Activated CD4-positive, alpha-beta memory T cell treated with anti-CD3 and anti-CD28 coated beads, Interleukin-2, amount 10 ng/mL, durations not matched to agents 7 days and 5 days (primary cell): ENCODE measurements around the gene KCNMA1. TPM values are rescaled to one million over a fixed set of nuclear protein-coding genes. Genes with fewer than 3 reads are reported as not detected.

Source experiments
- CTCF ChIA-PET: fragments of 350-600 bp; sonication (Branson Sonifier 250); formaldehyde crosslinking; loops from one replicate; lab custom pipeline; 2021; ENCODE audit warnings: antibody characterized with exemption, inconsistent platforms; lab: Charles Lee
- POLR2A ChIA-PET: fragments of 350-600 bp; sonication (Branson Sonifier 250); formaldehyde crosslinking; loops from one replicate; lab custom pipeline; 2021; ENCODE audit warnings: antibody characterized with exemption; lab: Charles Lee
- DNase-seq: peaks from one replicate; pipeline ENCODE4 v3.0.0-alpha.2; 2020
- H3K27ac Mint-ChIP-seq: one replicate; pipeline ENCODE4 v1.8.0; 2021; ENCODE audit warnings: mild to moderate bottlenecking, mixed read lengths
- H3K27me3 Mint-ChIP-seq: one replicate; pipeline ENCODE4 v1.8.0; 2021; ENCODE audit warnings: mixed read lengths
- H3K36me3 Mint-ChIP-seq: one replicate; pipeline ENCODE4 v1.8.0; 2021; ENCODE audit warnings: low read depth, mixed read lengths
- H3K4me1 Mint-ChIP-seq: one replicate; pipeline ENCODE4 v1.8.0; 2021; ENCODE audit warnings: mixed read lengths
- H3K4me3 Mint-ChIP-seq: one replicate; pipeline ENCODE4 v1.8.0; 2021; ENCODE audit warnings: mild to moderate bottlenecking, mixed read lengths
- H3K9me3 Mint-ChIP-seq: one replicate; pipeline ENCODE4 v1.8.0; 2021; ENCODE audit warnings: mixed read lengths
- total RNA-seq, 2 experiments: library from RNA; stranded (reverse); gene quantifications; one replicate each; pipeline ENCODE4 v1.2.3, GENCODE V29; 2021

The KCNMA1 gene
- total RNA-seq, 2 experiments from 2014 or later: 0.25 to 0.38 TPM

- no peaks in the 10 kb centered on the region for H3K36me3 Mint-ChIP-seq
- H3K27me3 Mint-ChIP-seq: no peaks in the 10 kb centered on the region
- ChIA-PET POLR2A (no interaction called here), CTCF (no interaction called here)
- H3K9me3 Mint-ChIP-seq: no peaks in the 10 kb centered on the region
- no peak overlapping the region for H3K4me3 Mint-ChIP-seq
- H3K4me1 Mint-ChIP-seq: no peaks in the 10 kb centered on the region
- H3K27ac Mint-ChIP-seq: no peak overlapping the region
- no peak for DNase-seq
Observed at GRCh38 chr10:77082601-77083252, 554.9 kb downstream of the KCNMA1 start.

GRCh38 chr10:77081481-77081891, 556.1 kb downstream of the KCNMA1 start:
- no peak overlapping the region for H3K4me3 Mint-ChIP-seq
- no peaks in the 10 kb centered on the region for H3K4me1 Mint-ChIP-seq
- no peak overlapping the region for H3K27ac Mint-ChIP-seq
- ChIA-PET CTCF (no interaction called here), POLR2A (no interaction called here)
- no peaks in the 10 kb centered on the region for H3K36me3 Mint-ChIP-seq
- H3K27me3 Mint-ChIP-seq: no peaks in the 10 kb centered on the region
- no peak for DNase-seq
- H3K9me3 Mint-ChIP-seq: no peaks in the 10 kb centered on the region

GRCh38 chr10:77080361-77081027, 557.1 kb downstream of the KCNMA1 start:
- no peaks in the 10 kb centered on the region for H3K27me3 Mint-ChIP-seq
- no peak for DNase-seq
- H3K9me3 Mint-ChIP-seq: no peaks in the 10 kb centered on the region
- no peak overlapping the region for H3K4me3 Mint-ChIP-seq
- H3K4me1 Mint-ChIP-seq: no peaks in the 10 kb centered on the region
- H3K27ac Mint-ChIP-seq: no peak overlapping the region
- POLR2A ChIA-PET: no interaction called here
- CTCF ChIA-PET: no interaction called here
- no peaks in the 10 kb centered on the region for H3K36me3 Mint-ChIP-seq

- Mint-ChIP-seq H3K36me3 (no peaks in the 10 kb centered on the region), H3K9me3 (no peaks in the 10 kb centered on the region), H3K4me3 (no peak overlapping the region), H3K4me1 (no peaks in the 10 kb centered on the region), H3K27me3 (no peaks in the 10 kb centered on the region), H3K27ac (no peak overlapping the region)
- DNase-seq: no peak
- POLR2A ChIA-PET: no interaction called here
- CTCF ChIA-PET: no interaction called here
Observed at GRCh38 chr10:77079592-77080300, 557.9 kb downstream of the KCNMA1 start.

GRCh38 chr10:77077316-77077945, 560.2 kb downstream of the KCNMA1 start:
- Mint-ChIP-seq H3K4me1 (no peaks in the 10 kb centered on the region), H3K36me3 (no peaks in the 10 kb centered on the region), H3K4me3 (no peak overlapping the region), H3K9me3 (no peaks in the 10 kb centered on the region), H3K27me3 (no peaks in the 10 kb centered on the region), H3K27ac (no peak overlapping the region)
- ChIA-PET CTCF (no interaction called here), POLR2A (no interaction called here)
- DNase-seq: no peak

- Mint-ChIP-seq H3K27ac (no peak overlapping the region), H3K27me3 (no peaks in the 10 kb centered on the region), H3K4me3 (no peak overlapping the region), H3K9me3 (no peaks in the 10 kb centered on the region), H3K4me1 (no peaks in the 10 kb centered on the region), H3K36me3 (no peaks in the 10 kb centered on the region)
- DNase-seq: no peak
- POLR2A ChIA-PET: no interaction called here
- CTCF ChIA-PET: no interaction called here
Observed at GRCh38 chr10:77075926-77076325, 561.7 kb downstream of the KCNMA1 start.

- ChIA-PET CTCF (no interaction called here), POLR2A (no interaction called here)
- no peak for DNase-seq
- H3K36me3 Mint-ChIP-seq: no peaks in the 10 kb centered on the region
- no peak overlapping the region for H3K4me3 Mint-ChIP-seq
- H3K27me3 Mint-ChIP-seq: no peaks in the 10 kb centered on the region
- H3K9me3 Mint-ChIP-seq: no peaks in the 10 kb centered on the region
- H3K27ac Mint-ChIP-seq: no peak overlapping the region
- no peaks in the 10 kb centered on the region for H3K4me1 Mint-ChIP-seq
Observed at GRCh38 chr10:77074104-77074624, 563.4 kb downstream of the KCNMA1 start.

- ChIA-PET CTCF (no interaction called here), POLR2A (no interaction called here)
- H3K27me3 Mint-ChIP-seq: no peaks in the 10 kb centered on the region
- no peaks in the 10 kb centered on the region for H3K4me1 Mint-ChIP-seq
- H3K36me3 Mint-ChIP-seq: no peaks in the 10 kb centered on the region
- no peak for DNase-seq
- no peak overlapping the region for H3K4me3 Mint-ChIP-seq
- H3K27ac Mint-ChIP-seq: no peak overlapping the region
- no peaks in the 10 kb centered on the region for H3K9me3 Mint-ChIP-seq
Observed at GRCh38 chr10:77073663-77073960, 564.0 kb downstream of the KCNMA1 start.

GRCh38 chr10:77072836-77073662, 564.6 kb downstream of the KCNMA1 start:
- DNase-seq: no peak
- Mint-ChIP-seq H3K9me3 (no peaks in the 10 kb centered on the region), H3K4me1 (no peaks in the 10 kb centered on the region), H3K4me3 (no peak overlapping the region), H3K27ac (no peak overlapping the region), H3K36me3 (no peaks in the 10 kb centered on the region), H3K27me3 (no peaks in the 10 kb centered on the region)
- ChIA-PET CTCF (no interaction called here), POLR2A (no interaction called here)

- Mint-ChIP-seq H3K27ac (no peak overlapping the region), H3K4me3 (no peak overlapping the region), H3K9me3 (no peaks in the 10 kb centered on the region), H3K4me1 (no peaks in the 10 kb centered on the region), H3K36me3 (no peaks in the 10 kb centered on the region), H3K27me3 (no peaks in the 10 kb centered on the region)
- ChIA-PET POLR2A (no interaction called here), CTCF (no interaction called here)
- DNase-seq: no peak
Observed at GRCh38 chr10:77072361-77072835, 565.2 kb downstream of the KCNMA1 start.

GRCh38 chr10:77071956-77072355, 565.7 kb downstream of the KCNMA1 start:
- no peak for DNase-seq
- Mint-ChIP-seq H3K27me3 (no peaks in the 10 kb centered on the region), H3K9me3 (no peaks in the 10 kb centered on the region), H3K4me3 (no peak overlapping the region), H3K4me1 (no peaks in the 10 kb centered on the region), H3K27ac (no peak overlapping the region), H3K36me3 (no peaks in the 10 kb centered on the region)
- ChIA-PET CTCF (no interaction called here), POLR2A (no interaction called here)

GRCh38 chr10:77071001-77071511, 566.6 kb downstream of the KCNMA1 start:
- Mint-ChIP-seq H3K4me3 (no peak overlapping the region), H3K27me3 (no peaks in the 10 kb centered on the region), H3K9me3 (no peaks in the 10 kb centered on the region), H3K27ac (no peak overlapping the region), H3K36me3 (no peaks in the 10 kb centered on the region), H3K4me1 (no peaks in the 10 kb centered on the region)
- ChIA-PET CTCF (no interaction called here), POLR2A (no interaction called here)
- no peak for DNase-seq
